GM19240 (cell line): ENCODE data around the gene HOXD4.

ENCODE experiments used
- DNase-seq: peaks from one replicate; pipeline ENCODE4 v3.0.0; 2011; ENCODE audit warnings: low spot score; ENCODE audit not compliant: insufficient read length

HOXD4 gene

DNA sequence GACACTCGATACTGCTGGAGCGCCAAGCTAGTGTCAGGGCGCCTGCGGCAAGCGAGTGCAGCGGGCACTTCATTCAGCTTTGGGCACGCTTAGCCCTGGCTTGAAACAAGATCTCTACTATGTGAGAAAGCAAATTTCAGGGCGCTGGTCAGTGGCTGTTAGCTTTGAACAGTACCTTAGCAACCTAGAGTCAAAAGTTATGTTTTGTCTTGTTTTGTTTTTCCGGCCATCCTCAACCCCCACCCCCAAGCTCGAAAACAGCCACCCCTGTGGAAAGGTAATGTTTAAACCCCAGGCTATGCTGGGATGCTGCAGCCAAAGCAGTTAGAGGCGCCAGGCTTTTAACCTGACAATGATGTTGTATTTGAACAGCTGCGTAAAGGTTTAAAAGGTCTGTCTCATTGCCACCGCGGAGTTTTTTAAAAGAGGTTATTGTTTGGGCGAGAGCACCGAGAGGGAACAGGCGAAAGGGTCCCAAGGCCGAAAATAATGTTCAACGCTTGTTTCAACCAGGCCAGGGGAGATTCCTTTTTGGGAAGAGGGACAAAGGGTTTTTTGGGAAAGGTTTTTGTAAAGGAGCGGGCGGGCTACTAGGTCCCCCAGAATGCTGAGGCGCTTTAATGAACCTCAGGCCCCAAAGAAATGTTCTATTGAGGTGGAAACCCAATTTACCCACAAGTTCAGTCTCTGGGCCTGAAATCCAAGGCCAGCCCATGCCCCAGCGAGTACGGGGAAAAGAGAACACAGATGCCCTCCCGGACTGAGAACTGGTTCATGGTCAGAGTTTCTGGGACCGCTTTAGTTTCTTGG, 37.0 kb upstream of the HOXD4 start:
- DNase-seq = no peak

DNA sequence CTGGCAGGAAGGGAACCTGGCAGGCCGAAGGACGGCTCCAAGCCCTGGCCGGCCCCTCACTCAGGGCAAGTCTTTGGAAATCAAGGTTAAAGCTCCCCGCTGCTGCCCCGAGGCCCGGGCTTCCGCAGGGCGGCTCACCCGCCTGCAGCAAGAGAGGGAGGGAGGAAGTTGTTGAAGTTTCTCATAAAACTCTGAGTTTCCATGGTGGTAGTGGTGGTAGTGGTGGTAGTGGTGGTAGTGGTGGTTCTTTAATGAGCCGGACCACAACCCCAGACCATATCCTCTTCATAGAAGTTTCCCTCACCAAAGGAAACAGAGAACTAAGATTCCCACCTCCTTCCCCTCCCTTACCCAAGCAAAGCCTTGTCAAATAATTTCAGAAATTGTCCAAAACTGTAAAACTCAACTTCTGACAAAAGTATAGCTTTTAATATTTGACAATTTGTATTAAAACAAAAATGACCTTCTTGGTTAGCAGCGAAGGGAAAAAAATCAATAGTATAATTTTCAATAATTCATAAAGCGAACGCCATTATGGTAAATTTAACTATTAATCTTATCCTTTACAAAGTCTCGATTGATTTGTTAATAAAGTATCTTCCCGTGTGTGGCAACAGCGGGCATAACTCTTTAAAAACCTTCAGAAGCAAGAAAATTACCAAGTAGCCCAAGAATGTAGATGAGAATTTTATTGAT, 36.3 kb upstream of the HOXD4 start:
- no peak for DNase-seq

DNA sequence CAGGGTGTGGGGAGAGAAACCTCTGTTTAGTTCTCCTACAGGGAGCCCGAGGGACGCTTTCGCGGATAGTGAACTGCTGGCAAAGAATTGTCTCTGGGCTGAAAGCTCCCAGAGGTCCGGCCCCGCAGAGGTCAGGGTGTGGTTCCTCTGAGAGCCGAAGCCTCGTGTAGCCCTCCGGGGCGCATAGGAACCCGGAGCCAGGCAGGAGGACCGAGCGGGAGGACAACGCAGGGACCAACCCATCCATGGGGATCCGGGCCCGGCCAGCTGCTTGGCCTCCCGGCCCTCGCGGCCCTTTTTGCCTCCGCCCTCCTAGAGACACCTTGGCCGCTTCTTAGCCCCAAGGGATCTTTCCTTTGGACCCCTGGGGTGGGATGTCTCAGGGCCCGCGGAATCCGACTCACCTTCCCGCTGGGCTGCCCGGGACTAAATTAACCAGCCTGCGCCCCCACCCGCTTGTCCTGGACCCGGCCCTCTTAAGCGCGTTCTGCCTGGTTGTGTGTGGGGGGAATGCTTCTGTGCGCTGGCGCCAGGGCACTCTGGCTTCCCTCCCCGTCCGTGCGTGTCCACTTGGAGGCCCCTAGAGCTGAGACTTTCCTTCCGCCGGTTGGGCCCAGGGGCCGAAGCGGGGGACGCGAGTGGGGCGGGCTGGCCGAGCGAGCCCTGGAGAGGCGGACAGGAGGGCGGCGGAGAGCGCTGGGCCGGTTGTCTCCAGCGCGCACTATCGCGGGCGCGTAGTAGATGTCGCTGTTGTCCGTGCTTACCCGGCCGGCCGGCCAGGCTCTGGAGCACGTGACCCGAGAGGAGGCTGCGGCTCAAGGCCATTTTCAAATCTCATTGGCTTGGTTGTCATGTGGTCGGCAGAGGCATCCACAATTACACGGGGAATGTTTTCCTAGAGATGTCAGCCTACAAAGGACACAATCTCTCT, 35.2 kb upstream of the HOXD4 start, which contains the start of gene HOXD10:
Gene HOXD10, plus strand, starts transcription at position 896 of the 931 bp plus-strand sequence. CDS start 56 bp downstream, outside the sequence.
- no peak for DNase-seq

- DNase-seq = no peak
Measured at GRCh38 chr2:176117162-176117822, 34.1 kb upstream of the HOXD4 start.

GRCh38 chr2:176117823-176118371, 33.5 kb upstream of the HOXD4 start:
- DNase-seq = no peak

DNA sequence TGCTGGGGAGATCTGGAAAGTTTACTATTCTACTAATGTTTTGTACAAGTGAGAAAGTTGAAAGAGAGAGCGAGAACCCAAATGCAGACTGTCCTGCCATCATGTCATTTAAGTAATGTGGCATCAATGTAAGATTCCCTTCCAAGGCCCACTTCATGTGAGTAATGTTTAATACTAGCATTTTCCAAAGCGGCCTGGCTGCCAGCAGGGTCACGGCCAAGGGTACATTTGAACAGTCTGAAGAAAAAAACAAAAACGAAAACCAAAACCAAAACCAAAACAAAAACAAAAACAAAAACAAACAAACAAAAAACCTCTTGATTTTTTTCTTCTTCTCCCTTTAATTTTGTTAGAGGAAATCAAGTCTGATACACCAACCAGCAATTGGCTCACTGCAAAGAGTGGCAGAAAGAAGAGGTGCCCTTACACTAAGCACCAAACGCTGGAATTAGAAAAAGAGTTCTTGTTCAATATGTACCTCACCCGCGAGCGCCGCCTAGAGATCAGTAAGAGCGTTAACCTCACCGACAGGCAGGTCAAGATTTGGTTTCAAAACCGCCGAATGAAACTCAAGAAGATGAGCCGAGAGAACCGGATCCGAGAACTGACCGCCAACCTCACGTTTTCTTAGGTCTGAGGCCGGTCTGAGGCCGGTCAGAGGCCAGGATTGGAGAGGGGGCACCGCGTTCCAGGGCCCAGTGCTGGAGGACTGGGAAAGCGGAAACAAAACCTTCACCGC, 32.6 kb upstream of the HOXD4 start:
- DNase-seq = no peak

DNA sequence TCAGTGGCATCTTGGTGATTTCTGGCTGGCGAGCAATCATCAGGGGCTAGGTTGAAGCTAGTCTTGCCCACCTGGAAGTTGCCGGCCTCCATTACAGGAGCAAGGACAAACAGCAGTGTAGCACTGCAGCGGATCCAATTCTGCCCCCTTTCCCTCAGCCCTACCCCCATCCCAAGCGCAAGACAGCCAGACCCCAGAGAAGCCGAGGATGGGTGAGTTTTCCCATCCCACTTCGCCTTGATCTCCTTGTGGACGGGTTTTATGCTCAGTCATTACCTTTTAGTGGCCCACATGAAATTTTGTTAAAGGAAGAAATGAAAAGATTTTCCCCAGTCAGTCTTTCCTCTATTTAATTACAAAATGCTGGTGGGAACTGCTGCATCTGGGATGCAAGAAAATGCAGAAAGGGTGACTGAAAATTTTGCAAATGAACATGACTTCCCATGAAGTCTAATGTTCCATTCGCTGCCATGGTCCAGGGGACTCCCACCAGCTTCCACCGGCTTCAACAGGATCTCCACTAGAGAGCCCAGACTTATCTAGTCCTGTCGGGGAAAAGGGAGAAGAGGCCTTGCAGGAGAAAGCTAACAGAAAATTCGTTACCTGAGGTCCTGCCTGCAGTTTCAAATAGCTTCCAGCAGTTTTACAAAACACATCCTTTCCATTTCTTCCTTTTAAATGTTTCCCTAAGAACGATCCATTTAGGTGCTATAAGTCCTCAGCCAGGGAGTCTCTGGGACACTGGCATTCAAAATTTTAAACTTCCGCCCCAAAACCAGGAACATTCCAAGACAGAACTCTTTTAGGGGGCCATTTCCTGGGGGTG, 30.8 kb upstream of the HOXD4 start:
- DNase-seq = no peak

DNA sequence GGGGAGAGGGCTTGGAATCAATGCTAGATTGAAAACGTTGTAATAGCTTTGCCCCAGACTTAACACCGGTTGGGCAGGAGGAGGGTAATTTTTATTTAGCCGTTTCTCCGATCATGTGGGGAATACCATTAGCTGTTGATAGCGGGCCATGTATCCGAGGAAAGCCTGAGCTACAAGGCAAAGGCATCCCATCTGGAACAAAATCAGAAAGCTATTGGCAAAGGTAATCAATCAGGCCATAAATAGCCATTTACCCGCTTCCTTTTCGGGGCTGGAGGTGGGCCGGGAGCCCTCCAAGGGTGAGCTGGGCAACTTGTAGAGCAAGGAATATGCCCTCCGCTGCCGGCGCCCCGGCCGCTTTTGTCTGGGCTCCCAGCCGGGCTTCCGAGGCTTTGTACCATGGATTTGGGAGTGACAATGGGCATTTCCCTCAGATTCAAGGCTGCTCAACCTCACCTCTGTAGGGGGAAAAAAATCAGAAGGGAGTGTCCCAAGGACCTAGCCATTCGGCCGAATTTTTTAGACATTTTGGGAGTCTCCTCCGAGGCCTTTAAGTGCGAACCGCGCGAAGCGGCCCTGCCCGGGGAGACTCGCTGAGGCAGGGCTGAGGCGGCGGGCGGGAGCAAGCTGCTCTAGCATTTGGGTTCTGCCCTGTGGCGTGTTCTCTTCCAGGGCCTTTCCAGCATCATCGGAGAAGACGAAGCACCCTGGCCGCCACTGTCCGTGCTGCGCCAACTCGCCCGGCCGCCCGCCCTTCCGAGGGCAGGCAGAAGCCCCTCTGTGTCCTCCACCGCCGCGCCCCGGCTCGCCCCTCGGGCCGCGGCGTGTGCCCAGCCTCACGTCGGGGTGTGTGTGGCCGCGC, 29.9 kb upstream of the HOXD4 start:
- DNase-seq = no peak

DNA sequence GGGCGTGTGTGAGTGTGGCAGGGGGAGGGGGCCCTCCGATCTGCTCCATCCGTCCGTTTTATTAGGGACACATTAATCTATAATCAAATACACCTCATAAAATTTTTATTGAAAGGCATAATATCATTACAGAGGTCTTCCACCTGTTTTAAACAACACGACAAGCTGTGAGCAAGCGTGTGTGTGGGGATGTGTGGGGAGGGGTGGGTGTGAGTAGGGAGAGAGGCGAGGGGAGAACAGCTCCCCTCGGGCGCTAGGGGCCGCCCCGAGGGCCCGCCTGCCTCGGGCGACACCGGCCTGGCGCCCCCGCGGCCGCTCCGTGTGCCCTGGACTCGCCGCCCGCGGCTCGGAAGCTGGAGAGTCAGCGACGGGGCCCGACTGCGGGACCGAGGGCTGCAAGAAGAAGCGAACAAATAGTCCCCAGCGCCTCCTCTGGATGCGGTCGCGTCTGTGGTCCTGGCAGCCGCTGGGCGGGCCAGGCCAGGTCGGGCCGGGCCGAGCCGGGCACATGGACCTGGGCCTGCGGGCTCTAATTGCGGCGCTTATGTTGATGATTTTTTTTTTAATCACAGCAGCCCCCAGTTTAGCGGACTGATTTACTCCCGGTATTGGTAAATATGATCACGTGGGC, 29.2 kb upstream of the HOXD4 start:
- no peak for DNase-seq

DNA sequence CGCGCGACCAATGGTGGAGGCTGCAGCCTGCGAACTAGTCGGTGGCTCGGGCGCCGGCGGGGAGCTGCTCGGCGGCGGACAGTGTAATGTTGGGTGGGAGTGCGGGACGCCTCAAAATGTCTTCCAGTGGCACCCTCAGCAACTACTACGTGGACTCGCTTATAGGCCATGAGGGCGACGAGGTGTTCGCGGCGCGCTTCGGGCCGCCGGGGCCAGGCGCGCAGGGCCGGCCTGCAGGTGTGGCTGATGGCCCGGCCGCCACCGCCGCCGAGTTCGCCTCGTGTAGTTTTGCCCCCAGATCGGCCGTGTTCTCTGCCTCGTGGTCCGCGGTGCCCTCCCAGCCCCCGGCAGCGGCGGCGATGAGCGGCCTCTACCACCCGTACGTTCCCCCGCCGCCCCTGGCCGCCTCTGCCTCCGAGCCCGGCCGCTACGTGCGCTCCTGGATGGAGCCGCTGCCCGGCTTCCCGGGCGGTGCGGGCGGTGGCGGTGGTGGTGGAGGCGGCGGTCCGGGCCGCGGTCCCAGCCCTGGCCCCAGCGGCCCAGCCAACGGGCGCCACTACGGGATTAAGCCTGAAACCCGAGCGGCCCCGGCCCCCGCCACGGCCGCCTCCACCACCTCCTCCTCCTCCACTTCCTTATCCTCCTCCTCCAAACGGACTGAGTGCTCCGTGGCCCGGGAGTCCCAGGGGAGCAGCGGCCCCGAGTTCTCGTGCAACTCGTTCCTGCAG, 28.5 kb upstream of the HOXD4 start, which contains the start of gene HOXD9:
Gene HOXD9, plus strand, starts transcription at position 37 of the 728 bp plus-strand sequence. Its CDS starts 50 bp downstream, at position 87.
- no peak for DNase-seq

- no peak for DNase-seq
Measured at GRCh38 chr2:176123411-176124109, 27.8 kb upstream of the HOXD4 start.

DNA sequence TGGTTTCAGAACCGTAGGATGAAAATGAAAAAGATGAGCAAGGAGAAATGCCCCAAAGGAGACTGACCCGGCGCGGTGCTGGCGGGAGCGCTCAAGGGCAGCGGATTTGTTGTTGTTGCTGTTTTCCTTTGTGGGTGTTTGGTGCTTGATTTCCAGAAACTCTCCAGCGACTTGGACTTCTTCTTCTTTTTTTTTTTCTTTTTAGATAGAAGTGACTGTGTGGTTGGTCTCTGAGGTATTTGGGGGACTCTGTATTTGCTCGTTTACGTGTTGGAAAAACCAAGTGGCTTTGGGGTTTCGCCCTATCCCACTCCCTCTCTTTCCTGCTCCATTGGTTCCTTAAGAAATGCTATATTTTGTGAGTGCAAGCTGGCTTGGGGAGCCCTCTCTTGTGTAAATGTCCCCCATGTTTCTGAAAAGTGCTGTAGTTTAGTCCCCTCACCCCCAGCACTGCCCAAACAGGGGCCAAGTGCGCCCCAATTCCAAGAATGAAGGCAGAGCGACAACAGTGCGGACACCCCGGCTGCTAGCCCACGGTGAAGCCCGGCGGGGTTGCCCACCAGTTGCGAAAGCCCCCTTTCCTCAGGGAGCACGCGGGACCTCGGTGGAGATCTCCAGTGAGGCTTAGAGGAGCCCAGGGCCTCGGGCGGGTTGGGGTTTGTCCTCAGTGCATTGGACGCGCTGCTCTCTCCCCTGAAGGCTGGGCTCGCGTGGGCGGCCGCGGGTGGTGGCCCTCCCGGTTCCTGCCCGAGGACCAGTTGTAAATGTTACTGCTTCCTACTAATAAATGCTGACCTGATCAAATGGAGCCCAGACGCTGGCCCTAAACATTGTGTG, 27.0 kb upstream of the HOXD4 start:
- no peak for DNase-seq

DNA sequence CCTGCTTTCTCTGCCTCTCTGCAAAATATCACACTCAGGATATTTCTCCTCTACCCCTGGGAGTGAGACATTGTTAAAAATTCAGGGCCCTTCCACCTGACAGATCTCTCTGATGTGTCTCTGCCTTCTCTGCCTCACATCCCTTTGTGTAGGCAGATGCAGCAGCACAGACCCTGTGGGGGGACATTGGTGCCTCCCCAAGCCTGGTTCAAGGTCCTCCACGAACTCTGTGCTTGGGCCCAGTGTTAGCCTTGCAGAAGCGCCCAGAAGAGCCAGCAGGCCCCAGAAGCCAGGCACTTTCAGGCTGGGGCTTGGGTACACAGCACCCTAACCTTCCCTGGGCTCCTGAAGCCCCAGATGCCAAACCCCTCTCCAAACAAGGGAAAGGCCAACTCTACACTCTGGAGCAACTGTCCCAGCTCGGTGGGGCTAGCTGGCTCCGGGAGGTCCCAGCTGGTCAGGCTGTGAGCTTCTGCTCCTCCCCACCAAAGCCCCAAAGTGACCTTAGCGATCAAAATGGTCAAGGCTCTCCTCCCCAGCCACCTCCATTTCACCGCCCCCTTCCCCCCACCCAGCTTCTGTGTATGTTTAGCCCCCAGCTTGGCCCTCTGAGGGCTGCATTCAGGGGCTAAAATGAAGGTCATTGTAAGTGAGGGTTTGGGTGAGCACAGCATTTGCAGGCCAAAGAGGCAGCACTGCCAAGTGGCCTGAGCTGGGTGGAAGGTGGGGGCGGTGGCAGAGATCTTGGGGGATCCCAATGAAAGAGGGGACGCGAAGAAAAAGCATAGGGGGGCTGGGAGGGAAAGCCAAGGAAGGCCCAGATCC, 26.2 kb upstream of the HOXD4 start:
- no peak for DNase-seq

DNA sequence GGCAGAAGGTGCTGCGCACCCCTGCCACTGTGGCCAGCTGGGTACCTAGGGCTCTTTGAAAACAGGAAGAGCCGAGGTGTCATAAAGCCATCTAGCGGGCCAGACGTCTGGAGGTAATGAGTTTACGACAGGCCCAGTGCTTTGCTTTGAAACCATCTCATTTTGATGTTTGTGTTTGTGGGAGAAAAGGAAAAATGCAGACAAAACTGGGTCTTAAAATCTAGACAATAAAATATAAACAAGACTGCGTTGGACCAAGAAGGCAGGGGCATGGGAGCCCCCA, 25.6 kb upstream of the HOXD4 start:
- no peak for DNase-seq
